GOT3 (cell line): ENCODE data around the gene PPM1B.
"Not testable (repeated sequence)": the region's sequence is repeated elsewhere in the genome, so short reads cannot be mapped to it uniquely, and the experiment has no call there.

Experiments used
- DNase-seq: peaks from one replicate; lab custom pipeline; 2025; ENCODE audit warnings: mixed read lengths; lab: John Stamatoyannopoulos, UW

Gene PPM1B

DNA sequence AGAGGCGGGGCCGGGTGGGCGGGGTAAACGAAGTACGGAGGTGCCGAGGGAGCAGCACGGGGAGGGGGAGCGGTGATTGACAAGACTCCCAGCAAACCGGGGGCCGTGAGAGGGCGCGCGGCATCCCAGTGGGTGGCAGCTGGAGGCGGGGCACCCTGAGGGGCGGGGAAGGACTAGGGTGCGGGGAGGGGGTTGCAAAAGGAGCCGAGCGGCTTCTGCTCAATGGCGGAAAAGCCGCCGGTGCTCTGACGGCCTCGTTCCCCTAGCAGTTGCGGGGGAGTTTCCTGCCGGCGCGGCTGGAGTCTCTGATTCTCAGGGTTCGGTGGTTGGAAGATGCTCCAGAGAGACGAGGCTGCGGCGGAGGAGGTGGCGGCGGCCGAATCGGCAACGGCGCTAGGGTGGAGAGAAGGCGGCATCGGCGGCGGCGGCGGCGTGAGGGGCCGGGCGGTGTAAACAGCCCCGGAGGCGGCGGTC, at the start of gene PPM1B:
Gene PPM1B, plus strand, starts transcription at position 195 of the 474 bp plus-strand sequence. CDS start 32,325 bp downstream, outside the sequence.
- peak; percentile 99 for DNase-seq

DNA sequence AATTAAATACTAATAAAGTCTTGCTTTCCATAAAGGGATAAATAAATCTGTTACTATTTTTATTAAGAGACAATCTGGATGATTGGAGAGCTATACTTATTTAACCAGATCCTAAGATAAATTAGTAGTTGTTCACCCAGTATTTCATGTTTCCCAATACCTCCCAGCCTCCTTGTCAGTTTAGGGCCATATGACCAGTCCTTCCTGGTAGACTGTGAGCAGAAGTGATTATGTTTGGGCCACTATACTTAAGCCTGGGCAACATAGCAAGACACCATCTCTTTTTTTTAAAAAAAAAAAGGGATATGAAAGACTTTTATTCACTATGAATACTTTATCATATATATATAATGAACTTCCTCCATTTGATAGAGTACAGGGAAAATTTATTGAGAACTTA, 48.8 kb upstream of the PPM1B start:
- no peak for DNase-seq

- no peak for DNase-seq
These were observed 48.2 kb upstream of the PPM1B start for GRCh38 chr2:44120428-44120827.

- DNase-seq = no peak
These were observed 46.8 kb upstream of the PPM1B start for GRCh38 chr2:44121899-44122298.

- DNase-seq = no peak
These were observed 44.2 kb upstream of the PPM1B start for GRCh38 chr2:44124500-44124899.

DNA sequence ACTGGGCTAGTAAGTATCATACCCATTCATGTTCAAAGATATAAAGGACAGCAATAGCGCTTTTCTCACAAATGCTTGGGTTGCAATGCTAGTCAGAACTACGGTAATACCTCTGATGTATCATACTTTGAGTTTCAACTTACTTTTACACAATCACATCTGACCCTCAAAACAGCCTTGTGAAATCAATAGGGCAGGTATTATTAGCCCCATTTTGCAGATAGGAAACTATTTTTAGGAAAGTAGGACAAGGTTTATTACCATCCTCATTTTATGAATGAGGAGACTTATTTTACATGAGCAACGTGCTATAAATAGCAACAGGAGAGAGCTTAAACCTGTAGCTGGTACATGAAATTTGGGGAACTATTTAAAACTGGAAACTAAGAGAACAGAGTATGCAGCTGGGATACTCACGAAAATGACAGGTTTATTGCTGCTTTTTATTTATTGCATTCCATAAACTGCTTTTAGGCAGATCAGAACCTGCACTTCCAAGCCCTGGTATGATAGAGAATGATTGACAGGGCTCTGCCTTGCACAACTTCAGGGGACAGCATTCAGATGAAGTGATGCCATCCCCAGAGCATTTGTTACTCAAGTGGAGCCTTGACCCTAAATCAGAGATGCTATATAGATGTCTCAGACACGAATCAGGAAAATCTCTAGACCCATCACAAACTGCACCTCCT, 42.4 kb upstream of the PPM1B start:
- no peak for DNase-seq

- DNase-seq = no peak
These were observed 38.2 kb upstream of the PPM1B start for GRCh38 chr2:44130441-44130840.

GRCh38 chr2:44131177-44131576, 37.5 kb upstream of the PPM1B start:
- no peak for DNase-seq

DNA sequence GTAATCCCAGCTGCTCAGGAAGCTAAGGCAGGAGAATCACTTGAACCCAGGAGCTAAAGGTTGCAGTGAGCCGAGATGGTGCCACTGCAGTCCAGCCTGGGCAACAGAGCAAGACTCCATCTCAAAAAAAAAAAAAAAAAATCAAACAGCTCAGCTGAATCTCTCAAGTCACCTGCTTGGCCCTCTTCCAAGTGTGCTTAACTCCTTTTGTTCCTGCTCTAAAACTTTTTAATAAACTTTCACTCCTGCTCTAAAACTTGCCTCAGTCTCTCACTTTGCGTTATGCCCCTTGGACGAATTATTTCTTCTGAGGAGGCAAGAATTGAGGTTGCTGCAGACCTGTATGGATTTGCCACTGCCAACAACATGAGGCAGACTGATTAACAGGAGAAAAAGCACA, 35.1 kb upstream of the PPM1B start:
- DNase-seq = not testable (repeated sequence)

GRCh38 chr2:44134848-44135247, 33.8 kb upstream of the PPM1B start:
- DNase-seq = no peak

DNA sequence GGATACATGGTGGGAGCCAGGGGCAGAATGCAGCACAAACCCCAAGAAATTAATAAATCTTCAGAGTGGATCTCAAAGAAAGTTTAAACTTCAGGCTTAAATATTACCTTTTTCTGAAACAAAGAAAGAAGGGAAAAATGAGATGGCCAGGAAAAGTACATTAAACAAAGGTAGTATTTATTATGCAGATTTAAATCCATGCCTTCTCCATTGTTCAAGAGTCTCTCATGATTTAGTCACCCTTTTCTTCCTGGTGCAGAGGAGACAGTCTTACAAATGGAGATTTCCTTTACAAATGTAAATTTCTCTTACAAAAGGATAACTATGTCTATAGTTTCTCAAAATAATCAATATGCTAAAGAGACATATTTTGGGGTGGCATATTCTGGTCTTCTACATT, 33.4 kb upstream of the PPM1B start:
- DNase-seq = no peak

DNA sequence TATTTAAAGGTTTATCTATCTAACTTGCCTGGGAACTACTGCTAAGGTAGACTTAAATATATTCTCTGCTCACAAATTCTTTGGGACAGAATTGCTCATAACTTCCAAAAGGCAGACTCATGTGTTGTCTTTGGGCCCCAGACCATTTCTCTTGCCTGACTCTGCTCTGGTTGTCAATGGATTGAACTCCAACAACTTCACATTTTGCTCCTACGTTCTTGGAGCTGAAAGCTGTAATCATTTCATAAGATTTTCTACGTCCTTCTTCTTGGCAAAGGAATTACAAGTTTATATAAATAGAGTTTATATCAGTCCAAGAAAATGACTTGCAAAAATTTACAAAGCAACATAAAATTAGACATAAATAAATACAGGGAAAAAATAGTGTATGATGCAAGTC, 32.9 kb upstream of the PPM1B start:
- DNase-seq = no peak

GRCh38 chr2:44136252-44136651, 32.4 kb upstream of the PPM1B start:
- no peak for DNase-seq

- no peak for DNase-seq
These were observed 31.6 kb upstream of the PPM1B start for GRCh38 chr2:44137048-44137447.

GRCh38 chr2:44137872-44138551, 30.7 kb upstream of the PPM1B start:
- no peak for DNase-seq

- DNase-seq = no peak
These were observed 28.9 kb upstream of the PPM1B start for GRCh38 chr2:44139741-44140140.

GRCh38 chr2:44142306-44142705, 26.4 kb upstream of the PPM1B start:
- no peak for DNase-seq

- no peak for DNase-seq
These were observed 25.0 kb upstream of the PPM1B start for GRCh38 chr2:44143701-44144100.

GRCh38 chr2:44148999-44149398, 19.7 kb upstream of the PPM1B start:
- no peak for DNase-seq

DNA sequence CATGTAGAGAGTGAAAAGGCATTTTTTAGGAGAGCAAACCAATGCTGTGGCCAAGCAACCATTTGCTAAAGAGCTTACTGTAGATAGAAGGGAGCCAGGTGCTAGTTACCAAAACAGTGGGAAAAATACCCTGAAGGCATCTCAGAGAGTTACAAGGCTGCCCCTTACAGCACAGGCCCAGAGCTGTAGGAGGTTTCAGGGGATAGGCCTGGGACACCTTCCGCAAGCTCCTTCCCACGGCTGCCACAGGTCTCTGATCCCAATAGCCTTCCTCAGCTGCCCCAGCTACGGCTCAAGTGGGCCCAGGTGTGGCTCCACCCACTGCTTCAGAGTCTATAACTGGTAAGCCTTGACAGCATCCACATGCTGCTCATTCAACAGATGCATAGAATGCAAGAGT, 18.2 kb upstream of the PPM1B start:
- no peak for DNase-seq

DNA sequence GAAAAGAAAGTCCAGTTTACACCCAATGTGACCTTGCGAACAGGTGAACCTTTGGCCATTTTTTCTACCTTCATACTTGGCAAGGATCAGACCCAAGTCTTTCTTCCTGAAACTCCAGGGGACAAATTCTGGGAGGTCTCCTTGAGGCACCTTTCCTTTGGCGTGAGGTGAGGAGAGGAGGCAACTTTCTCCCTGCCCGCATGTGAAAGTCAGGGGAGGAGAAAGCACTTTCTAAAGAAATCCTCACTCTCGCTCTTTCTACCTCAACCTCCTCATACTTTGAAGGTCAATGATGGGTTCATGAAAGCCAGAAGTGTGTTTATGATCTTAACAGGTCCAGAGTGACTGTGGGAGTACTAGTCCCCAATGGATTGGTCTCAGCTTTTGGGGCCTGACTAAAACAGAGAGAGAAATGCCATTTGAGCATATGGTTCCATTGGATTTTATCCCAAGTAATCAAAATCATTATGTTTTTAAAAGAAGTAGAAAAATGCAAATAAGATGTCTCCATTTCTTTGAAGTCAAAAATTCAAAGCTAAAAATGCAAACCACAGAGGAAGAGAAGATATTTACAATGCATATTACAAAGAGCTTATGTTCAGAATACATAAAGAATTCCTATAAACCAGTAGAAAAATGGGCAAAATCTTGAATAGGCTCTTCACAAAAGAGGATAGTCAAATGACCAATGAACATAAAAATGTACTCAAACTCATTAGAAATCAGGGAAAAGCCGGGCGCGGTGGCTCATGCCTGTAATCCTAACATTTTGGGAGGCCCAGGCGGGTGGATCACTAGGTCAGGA, 15.6 kb upstream of the PPM1B start:
- no peak for DNase-seq

GRCh38 chr2:44155666-44156446, 12.8 kb upstream of the PPM1B start:
- DNase-seq = no peak
